WTC11 (cell line): ENCODE measurements around the gene UTP4. TPM values are rescaled to one million over a fixed set of nuclear protein-coding genes. Genes with fewer than 3 reads are reported as not detected.

Experiments
- ATAC-seq: fragments of 200-7000 bp; cut with Tn5 transposase; 2 replicates; pipeline ENCODE4 v1.10.0; 2021; ENCODE audit warnings: mild to moderate bottlenecking, moderate library complexity
- CTCF ChIA-PET: fragments of 300-600 bp; sonication (Branson Sonifier 250); formaldehyde crosslinking; loops from one replicate; lab custom pipeline; 2021; ENCODE audit warnings: antibody characterized with exemption; lab: Charles Lee
- POLR2A ChIA-PET: fragments of 350-600 bp; sonication (Branson Sonifier 250); formaldehyde crosslinking; loops from one replicate; lab custom pipeline; 2021; ENCODE audit warnings: antibody characterized with exemption; lab: Charles Lee
- DNase-seq: peaks from one replicate; pipeline ENCODE4 v3.0.0; 2021; ENCODE audit warnings: low spot score
- H3K27ac Mint-ChIP-seq: 2 replicates; pipeline ENCODE4 v1.8.0; 2021; ENCODE audit warnings: mixed read lengths
- H3K27me3 Mint-ChIP-seq: 2 replicates; pipeline ENCODE4 v1.8.0; 2021; ENCODE audit warnings: low read depth, mild to moderate bottlenecking, moderate library complexity, mixed read lengths
- H3K36me3 Mint-ChIP-seq: 2 replicates; pipeline ENCODE4 v1.8.0; 2021; ENCODE audit warnings: mixed read lengths
- H3K4me1 Mint-ChIP-seq: 2 replicates; pipeline ENCODE4 v1.8.0; 2022; ENCODE audit warnings: mixed read lengths
- H3K4me3 Mint-ChIP-seq: 2 replicates; pipeline ENCODE4 v1.8.0; 2021; ENCODE audit warnings: mild to moderate bottlenecking, moderate library complexity, mixed read lengths
- H3K9me3 Mint-ChIP-seq: 2 replicates; pipeline ENCODE4 v1.8.0; 2021; ENCODE audit warnings: mixed read lengths
- ATF2 ChIP-seq: sonication (generic); formaldehyde crosslinking; IDR thresholded peaks from 2 replicates; pipeline ENCODE4 v1.8.1; 2022; ENCODE audit warnings: low read depth, missing genetic modification reagents, borderline replicate concordance
- CBFB ChIP-seq: sonication (generic); formaldehyde crosslinking; IDR thresholded peaks from 2 replicates; pipeline ENCODE4 v1.8.1; 2022; ENCODE audit warnings: mild to moderate bottlenecking, low read depth, missing genetic modification reagents
- CREB1 ChIP-seq: sonication (generic); formaldehyde crosslinking; IDR thresholded peaks from 2 replicates; pipeline ENCODE4 v1.8.0; 2023; ENCODE audit warnings: mild to moderate bottlenecking, missing genetic modification reagents
- ERG ChIP-seq: fragments of 250-450 bp; sonication (Bioruptor Pico); IDR thresholded peaks from 2 replicates; pipeline ENCODE4 v1.8.0; 2021; ENCODE audit warnings: mild to moderate bottlenecking
- ESRRA ChIP-seq: sonication (generic); formaldehyde crosslinking; IDR thresholded peaks from 2 replicates; pipeline ENCODE4 v1.8.1; 2022; ENCODE audit warnings: mild to moderate bottlenecking, missing genetic modification reagents, borderline replicate concordance
- GTF2I ChIP-seq: fragments of 250-450 bp; sonication (Bioruptor Pico); conservative IDR thresholded peaks from 2 replicates; pipeline ENCODE4 v1.4.0; 2021; ENCODE audit warnings: mild to moderate bottlenecking
- HMGXB4 ChIP-seq: sonication (generic); formaldehyde crosslinking; IDR thresholded peaks from 2 replicates; pipeline ENCODE4 v1.8.1; 2023; ENCODE audit warnings: mild to moderate bottlenecking, moderate library complexity, missing genetic modification reagents
- JUN ChIP-seq: sonication (generic); formaldehyde crosslinking; IDR thresholded peaks from 2 replicates; pipeline ENCODE4 v1.8.0; 2023; ENCODE audit warnings: mild to moderate bottlenecking, missing genetic modification reagents
- MAX ChIP-seq: sonication (generic); formaldehyde crosslinking; IDR thresholded peaks from 2 replicates; pipeline ENCODE4 v1.8.0; 2022; ENCODE audit warnings: mild to moderate bottlenecking, missing genetic modification reagents
- NFATC4 ChIP-seq: fragments of 250-450 bp; sonication (Bioruptor Pico); IDR thresholded peaks from 2 replicates; pipeline ENCODE4 v1.9.0; 2021; ENCODE audit warnings: mild to moderate bottlenecking
- NFYB ChIP-seq: sonication (generic); formaldehyde crosslinking; conservative IDR thresholded peaks from 2 replicates; pipeline ENCODE4 v1.8.0; 2022; ENCODE audit warnings: low read depth, missing genetic modification reagents
- SP1 ChIP-seq: sonication (generic); formaldehyde crosslinking; conservative IDR thresholded peaks from 2 replicates; pipeline ENCODE4 v1.8.1; 2022; ENCODE audit warnings: missing genetic modification reagents
- ZBTB21 ChIP-seq: sonication (generic); formaldehyde crosslinking; IDR thresholded peaks from 2 replicates; pipeline ENCODE4 v1.8.1; 2023; ENCODE audit warnings: mild to moderate bottlenecking, missing genetic modification reagents, borderline replicate concordance
- ZNF138 ChIP-seq: sonication (generic); formaldehyde crosslinking; conservative IDR thresholded peaks from 2 replicates; pipeline ENCODE4 v1.8.1; 2022; ENCODE audit warnings: mild to moderate bottlenecking, moderate library complexity, missing genetic modification reagents
- ZNF232 ChIP-seq: sonication (generic); formaldehyde crosslinking; IDR thresholded peaks from 2 replicates; pipeline ENCODE4 v1.8.0; 2022; ENCODE audit warnings: mild to moderate bottlenecking, missing genetic modification reagents
- ZNF263 ChIP-seq: sonication (generic); formaldehyde crosslinking; IDR thresholded peaks from 2 replicates; pipeline ENCODE4 v1.8.1; 2022; ENCODE audit warnings: low read depth, mild to moderate bottlenecking, moderate library complexity, missing genetic modification reagents
- ZNF281 ChIP-seq: sonication (generic); formaldehyde crosslinking; IDR thresholded peaks from 2 replicates; pipeline ENCODE4 v1.8.0; 2023; ENCODE audit warnings: mild to moderate bottlenecking, missing genetic modification reagents
- ZNF416 ChIP-seq: fragments of 250-450 bp; sonication (Bioruptor Pico); IDR thresholded peaks from 2 replicates; pipeline ENCODE4 v1.9.0; 2021; ENCODE audit warnings: mild to moderate bottlenecking, inconsistent platforms
- ZNF423 ChIP-seq: fragments of 250-450 bp; sonication (Bioruptor Pico); IDR thresholded peaks from 2 replicates; pipeline ENCODE4 v2.1.2; 2022; ENCODE audit warnings: mild to moderate bottlenecking, moderate library complexity
- ZNF671 ChIP-seq: fragments of 250-450 bp; sonication (Bioruptor Pico); IDR thresholded peaks from 2 replicates; pipeline ENCODE4 v1.8.0; 2021; ENCODE audit warnings: mild to moderate bottlenecking
- total RNA-seq: library from RNA; stranded (reverse); gene quantifications from 3 replicates; pipeline ENCODE4 v1.2.3, GENCODE V29; 2021

UTP4 gene
- total RNA-seq, 1 experiment from 2014 or later = 85.7 TPM

GRCh38 chr16:69114976-69115355 is 17.5 kb upstream of the UTP4 start:
- ATAC-seq (no peak), DNase-seq (peak; percentile 4)
- TF ChIP-seq ZNF263 (CRISPR knock-in tag) (no peak), ZNF423 (CRISPR knock-in tag) (no peak), HMGXB4 (CRISPR knock-in tag) (no peak), GTF2I (CRISPR knock-in tag) (no peak), ZNF671 (CRISPR knock-in tag) (no peak), ESRRA (no peak), CREB1 (CRISPR knock-in tag) (no peak), ERG (CRISPR knock-in tag) (no peak), ZBTB21 (CRISPR knock-in tag) (no peak), NFATC4 (CRISPR knock-in tag) (no peak), ZNF416 (CRISPR knock-in tag) (no peak), CBFB (CRISPR knock-in tag) (no peak), NFYB (CRISPR knock-in tag) (no peak), JUN (CRISPR knock-in tag) (no peak)
- Mint-ChIP-seq H3K4me3 (no peak overlapping the region), H3K4me1 (peaks cover 20% of the 10 kb centered on the region), H3K9me3 (no peaks in the 10 kb centered on the region), H3K36me3 (peaks cover 85% of the 10 kb centered on the region), H3K27ac (peak overlapping the region; percentile 89), H3K27me3 (no peaks in the 10 kb centered on the region)
- ChIA-PET CTCF (no interaction called here), POLR2A (no interaction called here)

- DNase-seq (peak; percentile 5), ATAC-seq (no peak)
- Mint-ChIP-seq H3K9me3 (no peaks in the 10 kb centered on the region), H3K27ac (no peak overlapping the region), H3K36me3 (peaks cover 88% of the 10 kb centered on the region), H3K4me3 (no peak overlapping the region), H3K4me1 (peaks cover 20% of the 10 kb centered on the region), H3K27me3 (no peaks in the 10 kb centered on the region)
- ChIA-PET POLR2A (no interaction called here), CTCF (interaction anchor here (0.9 kb wide), 2 partner anchors 12 to 14 kb away, joined by 4 to 6 read pairs; no protein-coding TSS in a partner anchor)
- TF ChIP-seq ZNF138 (CRISPR knock-in tag) (no peak), GTF2I (CRISPR knock-in tag) (no peak), SP1 (CRISPR knock-in tag) (no peak), NFATC4 (CRISPR knock-in tag) (no peak), ATF2 (CRISPR knock-in tag) (no peak)
- TF ChIP-seq, all 79 proteins: peak for 0
Measured at GRCh38 chr16:69115361-69115760, 17.1 kb upstream of the UTP4 start.

GRCh38 chr16:69115837-69116236 is 16.6 kb upstream of the UTP4 start:
- ATAC-seq (no peak), DNase-seq (no peak)
- H3K27ac Mint-ChIP-seq = peak overlapping the region; percentile 32; the same call in 1 of the 2 replicates
- H3K36me3 Mint-ChIP-seq = peaks cover 88% of the 10 kb centered on the region
- H3K4me3 Mint-ChIP-seq = no peak overlapping the region
- ChIA-PET POLR2A (no interaction called here), CTCF (interaction anchor here (0.9 kb wide), 2 partner anchors 12 to 14 kb away, joined by 4 to 6 read pairs; no protein-coding TSS in a partner anchor)
- H3K27me3 Mint-ChIP-seq = no peaks in the 10 kb centered on the region
- no peaks in the 10 kb centered on the region for H3K9me3 Mint-ChIP-seq
- TF ChIP-seq ZNF232 (CRISPR knock-in tag) = no peak
- TF ChIP-seq ESRRA = no peak
- no peak for TF ChIP-seq ZNF281 (CRISPR knock-in tag)
- TF ChIP-seq ZNF138 (CRISPR knock-in tag) = no peak
- TF ChIP-seq MAX (CRISPR knock-in tag) = no peak
- no peak for TF ChIP-seq ZBTB21 (CRISPR knock-in tag)
- H3K4me1 Mint-ChIP-seq = peaks cover 15% of the 10 kb centered on the region
